ENCODE data around the gene PRC1. TPM values are rescaled to one million over a fixed set of nuclear protein-coding genes. Genes with fewer than 3 reads are reported as not detected.
"Not testable (repeated sequence)": the region's sequence is repeated elsewhere in the genome, so short reads cannot be mapped to it uniquely, and the experiment has no call there.

PRC1 gene
- total RNA-seq, 2 donors from 2014 or later, result 6.2 to 7.9 TPM

DNA sequence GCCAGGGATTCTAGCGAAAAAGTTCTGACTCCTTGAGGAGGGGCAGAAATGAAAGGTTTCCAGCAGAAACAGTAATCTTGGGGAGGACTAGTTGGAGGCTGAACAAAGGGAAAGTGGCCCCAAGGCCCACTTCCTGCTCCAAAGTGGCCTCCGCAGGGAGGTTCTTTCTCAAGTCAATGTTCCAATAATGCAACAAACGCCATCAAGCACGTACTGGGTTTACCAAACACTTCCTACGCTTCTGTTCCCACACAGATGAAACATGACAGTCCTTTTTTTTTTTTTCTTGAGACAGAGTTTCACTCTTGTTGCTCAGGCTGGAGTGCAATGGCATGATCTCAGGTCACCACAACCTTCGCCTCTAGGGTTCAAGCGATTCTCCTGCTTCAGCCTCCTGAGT lies 49.2 kb downstream of the PRC1 start:
- DNase-seq (ENCODE audit: low spot score), result no peak
- intact Hi-C loops (cut with DNase I), result loop anchor here in 1 of 2 donors (10.0 kb wide), 1 partner anchor 60 kb away; the partner anchor contains the start of gene FES

DNA sequence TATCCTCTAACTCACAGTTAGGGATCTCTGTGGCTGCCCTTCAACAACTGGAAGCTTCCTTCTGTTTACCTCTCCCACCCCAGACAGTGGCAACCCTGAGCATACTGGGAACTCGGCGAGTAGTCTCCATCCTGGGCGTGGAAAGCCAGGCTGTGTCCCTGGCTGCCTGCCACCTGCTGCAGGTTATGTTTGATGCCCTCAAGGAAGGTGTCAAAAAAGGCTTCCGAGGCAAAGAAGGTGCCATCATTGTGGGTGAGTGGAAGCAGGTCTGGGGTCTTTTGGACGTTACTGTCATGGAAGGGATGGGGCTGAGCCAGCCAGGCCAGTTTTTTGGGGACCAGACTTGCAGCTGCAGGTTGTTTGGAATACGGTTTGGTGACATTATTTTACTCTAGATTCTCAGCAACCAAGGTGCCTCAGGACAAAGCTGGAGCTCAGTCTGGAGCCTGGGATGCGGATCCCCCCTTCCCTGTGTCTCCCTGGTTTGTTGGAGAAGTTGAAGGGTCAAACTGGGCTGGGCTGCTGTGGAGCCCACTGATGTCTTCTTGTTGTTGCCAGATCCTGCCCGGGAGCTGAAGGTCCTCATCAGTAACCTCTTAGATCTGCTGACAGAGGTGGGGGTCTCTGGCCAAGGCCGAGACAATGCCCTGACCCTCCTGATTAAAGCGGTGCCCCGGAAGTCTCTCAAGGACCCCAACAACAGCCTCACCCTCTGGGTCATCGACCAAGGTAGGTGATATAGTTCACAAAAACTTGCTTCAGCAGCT lies 51.8 kb downstream of the PRC1 start:
- no peak for DNase-seq (ENCODE audit: low spot score)
- intact Hi-C loops (cut with DNase I), result loop anchor here in 1 of 2 donors (10.0 kb wide), 1 partner anchor 58 kb away; the partner anchor contains the start of gene FES

DNA sequence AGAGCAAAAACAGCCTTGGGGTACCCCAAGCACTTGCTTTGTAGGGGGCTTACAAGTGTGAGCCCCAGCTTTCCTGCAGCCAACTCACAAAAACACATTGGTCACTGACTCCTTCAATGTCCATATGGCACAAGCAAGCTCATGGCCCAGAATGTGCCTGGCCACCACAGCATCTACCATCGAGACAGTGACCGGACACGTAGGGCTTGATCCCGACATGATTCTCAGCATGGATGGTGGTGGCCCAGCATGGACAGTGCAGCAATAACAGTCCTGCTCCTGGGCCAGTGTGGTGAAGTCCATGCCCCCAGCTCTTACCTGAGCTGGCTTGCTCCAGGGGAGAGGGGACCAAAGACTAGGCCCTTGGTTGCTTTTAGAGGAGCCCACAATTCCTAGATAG lies 53.3 kb downstream of the PRC1 start:
- intact Hi-C loops (cut with DNase I), result loop anchor here in 1 of 2 donors (10.0 kb wide), 1 partner anchor 56 kb away; the partner anchor contains the start of gene FES
- no peak for DNase-seq (ENCODE audit: low spot score)

DNA sequence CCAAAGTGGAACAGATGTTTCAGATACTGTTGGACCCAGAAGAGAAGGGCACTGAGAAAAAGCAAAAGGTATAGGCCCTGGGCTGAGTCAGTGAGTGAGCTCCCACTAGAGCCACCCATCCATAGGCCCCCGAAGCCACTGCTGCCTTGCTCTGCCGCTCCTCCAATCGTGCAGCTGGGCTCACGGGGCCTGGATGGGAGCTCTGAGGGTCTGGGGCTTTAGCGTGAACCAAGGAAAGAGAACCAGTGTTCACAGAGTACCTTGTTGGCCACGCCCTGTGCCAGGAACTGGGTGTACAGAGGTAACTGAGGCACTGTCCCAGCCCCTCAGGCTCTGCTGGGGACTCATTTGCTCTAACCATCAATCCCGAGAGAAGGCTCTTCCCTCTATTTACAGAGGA lies 54.6 kb downstream of the PRC1 start:
- intact Hi-C loops (cut with DNase I), result loop anchor here in 1 of 2 donors (10.0 kb wide), 1 partner anchor 55 kb away; the partner anchor contains the start of gene FES

DNA sequence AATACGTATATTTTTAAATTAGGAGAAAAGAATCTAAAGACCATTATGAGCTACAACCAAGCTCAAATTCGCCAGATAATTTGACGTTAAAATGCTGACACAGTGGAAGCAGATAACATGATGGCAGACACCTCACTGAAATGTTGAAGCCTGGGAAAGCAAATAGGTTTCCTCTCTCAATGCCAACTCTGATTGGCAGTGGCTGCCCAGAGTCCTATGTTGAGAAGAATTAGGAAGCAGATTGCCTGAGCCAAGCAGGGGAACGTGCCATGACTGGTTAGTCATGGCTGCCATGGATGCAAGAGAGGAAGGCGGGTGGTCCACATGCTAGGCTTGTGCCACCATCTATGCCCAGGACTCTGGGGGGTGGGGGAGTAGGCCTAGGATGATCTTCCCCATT lies 56.1 kb downstream of the PRC1 start:
- intact Hi-C loops (cut with DNase I), result no loop called here

More for the DNA sequence above, 54.6 kb downstream of the PRC1 start:
- no peak for DNase-seq (ENCODE audit: low spot score)

DNA sequence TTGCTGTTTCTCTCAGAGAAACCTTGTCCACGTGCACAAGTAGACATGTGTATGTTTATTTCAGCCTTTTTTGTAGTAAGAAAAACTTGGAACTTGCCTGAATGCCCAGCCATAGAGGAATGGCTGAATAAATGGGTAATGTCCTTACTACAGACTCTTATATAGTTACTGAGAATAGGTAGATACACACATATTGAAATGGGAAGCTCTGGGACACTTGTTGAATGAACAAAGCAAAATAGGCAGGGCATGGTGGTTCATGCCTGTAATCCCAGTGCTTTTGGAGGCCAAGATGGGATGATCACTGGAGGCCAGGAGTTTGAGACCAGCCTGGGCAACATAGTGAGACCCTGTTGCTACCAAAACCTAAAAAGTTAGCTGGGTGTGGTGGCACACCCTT lies 57.5 kb downstream of the PRC1 start:
- intact Hi-C loops (cut with DNase I), result no loop called here
- DNase-seq (ENCODE audit: low spot score), result no peak

More for the DNA sequence above, 56.1 kb downstream of the PRC1 start:
- no peak for DNase-seq (ENCODE audit: low spot score)

DNA sequence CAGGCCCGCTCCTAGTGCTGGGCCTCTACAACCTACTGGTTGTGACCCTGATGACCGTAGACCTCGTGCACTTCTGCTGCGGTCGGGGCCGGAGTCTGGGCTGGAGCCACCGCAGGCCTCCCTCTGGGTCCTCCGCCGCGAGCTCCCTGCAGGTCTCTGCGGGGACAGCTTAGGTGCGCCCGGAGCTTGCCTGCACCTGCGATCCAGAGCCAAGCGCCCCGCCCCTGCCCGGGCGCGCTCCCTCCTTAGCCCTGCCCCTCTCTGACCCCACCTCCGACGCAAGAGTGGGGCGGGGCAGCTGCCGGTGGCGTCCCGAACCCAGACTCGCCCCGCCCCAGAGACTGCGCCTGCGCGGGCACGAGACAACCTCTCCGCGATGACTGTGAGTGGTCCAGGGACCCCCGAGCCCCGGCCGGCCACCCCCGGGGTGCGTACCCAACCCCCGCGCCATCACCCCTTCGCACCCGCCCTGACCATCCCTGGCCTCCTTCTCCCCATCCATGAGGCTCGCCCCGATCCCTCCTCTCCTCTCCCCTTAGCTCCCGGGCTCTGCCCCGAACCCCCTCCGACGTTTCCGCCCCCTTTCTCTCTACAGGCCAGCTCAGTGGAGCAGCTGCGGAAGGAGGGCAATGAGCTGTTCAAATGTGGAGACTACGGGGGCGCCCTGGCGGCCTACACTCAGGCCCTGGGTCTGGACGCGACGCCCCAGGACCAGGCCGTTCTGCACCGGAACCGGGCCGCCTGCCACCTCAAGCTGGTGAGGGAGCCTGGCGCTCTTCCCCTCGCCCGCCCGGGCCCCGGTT lies 59.2 kb downstream of the PRC1 start, which contains the start of gene UNC45A:
TSS of gene UNC45A (plus strand) at position 337 of the 803 bp plus-strand sequence. CDS start at position 377, 40 bp downstream.
- intact Hi-C loops (cut with DNase I), result no loop called here
- peak; percentile 98 for DNase-seq (ENCODE audit: low spot score)

DNA sequence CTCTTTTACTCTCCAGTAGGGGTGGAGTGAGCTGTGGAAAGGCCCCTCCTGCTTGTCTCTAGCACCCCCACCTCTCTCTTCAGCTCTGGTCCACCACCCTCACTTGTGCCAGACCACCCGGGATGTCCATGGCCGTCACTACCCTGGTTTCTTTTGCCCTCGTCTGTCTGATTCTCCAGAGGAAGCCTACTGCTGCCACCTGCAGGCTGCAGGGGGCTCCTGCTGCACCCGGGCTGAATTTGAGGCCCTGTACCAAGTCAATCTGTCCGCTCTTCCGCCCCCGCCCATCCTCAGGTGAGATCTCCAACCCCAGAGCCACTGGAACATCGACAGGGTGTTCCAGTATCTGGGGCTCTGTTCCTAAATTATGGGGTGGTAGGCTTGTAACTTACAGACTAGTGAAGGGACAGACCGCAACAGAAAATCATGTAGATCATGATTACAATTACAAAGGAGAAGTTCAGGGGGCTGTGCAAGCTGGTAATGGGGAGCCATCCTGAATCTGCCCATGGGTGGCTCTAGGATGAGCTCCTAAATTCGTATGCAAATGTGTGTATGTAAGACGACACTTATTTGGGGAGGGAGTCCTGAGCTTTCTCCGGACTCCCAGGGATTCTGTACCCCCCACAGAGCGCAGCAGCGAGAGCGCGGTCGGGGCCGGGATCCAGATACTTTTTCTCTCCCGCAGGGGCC lies 59.9 kb downstream of the PRC1 start:
- DNase-seq (ENCODE audit: low spot score), result peak; percentile 94
- intact Hi-C loops (cut with DNase I), result no loop called here

DNA sequence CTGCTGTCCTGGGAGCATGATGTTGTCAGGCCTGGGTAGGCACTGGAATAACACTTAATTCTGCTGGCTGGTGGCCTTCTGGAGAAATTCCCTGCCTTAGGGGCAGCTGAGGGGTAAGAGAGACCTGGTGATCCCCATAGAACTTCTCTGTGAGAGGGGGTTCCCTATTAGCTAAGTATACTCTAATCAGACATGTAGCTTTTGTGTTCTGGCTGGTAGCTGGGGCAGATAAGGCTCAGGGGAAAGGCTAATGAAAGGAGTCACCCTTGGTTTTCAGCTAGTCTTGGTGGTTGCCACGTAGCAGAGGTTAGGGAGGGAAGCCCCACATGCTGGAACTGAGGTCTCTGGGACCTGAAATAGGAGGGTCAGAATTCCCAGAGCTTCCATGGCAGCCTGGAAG lies 61.0 kb downstream of the PRC1 start:
- DNase-seq (ENCODE audit: low spot score), result no peak
- intact Hi-C loops (cut with DNase I), result no loop called here

DNA sequence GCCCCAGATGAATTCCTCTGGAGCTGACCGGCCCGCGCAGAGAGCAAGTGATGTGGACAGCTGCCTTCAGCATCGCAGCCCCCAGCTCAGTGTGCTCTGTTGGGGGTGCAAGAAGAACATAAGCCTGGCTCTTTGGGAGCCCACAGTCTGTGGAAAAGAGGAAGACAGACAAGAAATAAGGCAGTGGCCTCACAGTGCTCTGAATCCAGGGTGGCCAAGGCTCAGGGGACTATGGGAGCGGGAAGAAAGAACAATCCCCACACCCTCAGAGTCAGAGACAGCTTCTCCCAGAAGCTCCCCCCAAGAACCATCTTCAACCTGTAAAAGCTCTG lies 61.7 kb downstream of the PRC1 start:
- intact Hi-C loops (cut with DNase I), result no loop called here
- no peak for DNase-seq (ENCODE audit: low spot score)

DNA sequence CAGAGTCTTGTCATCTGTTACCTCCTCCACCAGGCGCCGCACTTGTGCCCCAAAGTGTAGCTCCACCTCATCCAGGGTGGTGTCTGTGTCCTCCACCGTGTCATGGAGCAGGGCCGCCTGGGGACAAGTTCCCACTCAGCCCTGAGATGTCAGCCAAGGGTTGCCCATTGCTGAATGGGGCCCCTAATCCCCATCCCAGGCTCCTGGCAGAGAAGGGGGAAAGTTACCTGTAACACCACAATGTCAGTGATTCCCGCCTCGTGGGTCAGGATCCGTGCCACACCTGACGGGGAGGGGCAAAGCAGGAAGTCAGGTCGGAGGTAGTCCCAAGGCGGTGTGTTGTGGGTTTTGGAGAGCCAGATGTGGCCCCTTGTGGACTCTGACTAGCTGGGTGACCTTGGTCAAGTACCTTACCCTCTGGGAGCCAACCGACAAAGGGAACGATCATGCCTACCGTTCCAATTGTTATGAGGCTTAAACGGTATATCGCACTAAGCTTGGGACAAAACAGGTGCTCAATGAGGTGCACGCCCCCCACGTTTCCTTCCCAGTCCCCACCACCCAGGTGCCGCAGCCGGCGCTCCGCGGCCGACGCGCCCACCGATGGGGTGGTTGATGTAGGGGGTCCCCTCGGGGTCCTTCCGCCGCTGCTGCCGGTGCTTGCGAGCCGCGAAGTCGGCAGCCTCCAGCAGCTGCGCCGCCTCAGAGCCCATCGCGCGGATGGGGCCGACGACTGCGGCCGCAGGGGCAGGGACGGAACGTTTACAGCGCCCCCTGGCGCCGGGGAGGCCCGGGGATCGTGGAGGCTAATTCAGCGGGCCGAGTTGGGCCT lies 62.3 kb downstream of the PRC1 start, which contains the start of gene HDDC3:
TSS of gene HDDC3 (minus strand) at position 722 of the 832 bp plus-strand sequence. CDS start at position 713, 9 bp downstream.
- intact Hi-C loops (cut with DNase I), result no loop called here
- DNase-seq (ENCODE audit: low spot score), result peak; percentile 98

DNA sequence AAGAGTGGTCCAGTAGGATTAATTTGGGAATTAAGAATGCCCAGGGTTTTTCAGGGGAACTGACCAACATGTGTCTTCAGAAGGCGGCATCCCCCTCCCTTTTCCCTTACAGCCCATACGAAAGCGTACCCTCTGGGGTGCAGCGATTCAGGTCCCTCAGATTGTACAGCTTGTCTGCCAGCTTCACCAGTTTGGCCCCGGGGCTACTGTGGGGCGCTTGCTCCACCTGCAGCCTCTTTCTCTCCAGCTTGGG lies 62.8 kb downstream of the PRC1 start:
- intact Hi-C loops (cut with DNase I), result no loop called here
- DNase-seq (ENCODE audit: low spot score), result no peak

DNA sequence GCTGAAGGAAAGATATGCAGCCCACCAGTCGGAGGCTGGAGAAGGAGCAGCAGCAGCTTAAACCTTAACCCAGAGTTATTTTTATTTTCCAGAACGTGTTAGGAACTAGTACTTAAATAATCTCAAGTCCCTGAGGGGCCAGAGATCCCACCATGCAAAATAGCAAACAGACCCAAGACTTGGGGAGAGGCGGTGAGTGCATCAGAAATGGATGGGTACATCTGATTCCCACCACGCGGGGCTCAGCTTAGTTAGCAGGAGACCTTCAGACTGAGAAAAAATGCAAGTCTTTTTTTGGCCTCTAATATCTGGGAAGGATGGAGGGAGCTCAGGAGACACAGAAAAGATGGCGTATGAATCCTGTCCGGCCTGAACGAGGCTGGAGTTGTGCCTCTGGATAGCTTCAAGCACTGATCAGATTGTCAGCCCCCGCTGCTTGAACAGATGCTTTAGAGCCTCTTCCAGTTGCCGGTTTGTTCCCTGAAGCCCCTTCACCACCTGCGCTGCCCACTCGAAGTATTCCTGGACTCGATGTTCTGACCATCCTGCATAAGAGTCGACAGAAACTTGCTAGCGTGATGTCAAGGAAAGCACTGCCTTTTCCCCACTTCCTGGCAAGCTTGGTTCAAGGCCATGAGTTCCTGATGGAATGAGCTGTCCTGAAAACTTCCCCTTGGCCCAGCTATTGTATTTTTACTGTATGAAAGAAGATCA lies 63.3 kb downstream of the PRC1 start:
- no peak for DNase-seq (ENCODE audit: low spot score)
- intact Hi-C loops (cut with DNase I), result no loop called here

DNA sequence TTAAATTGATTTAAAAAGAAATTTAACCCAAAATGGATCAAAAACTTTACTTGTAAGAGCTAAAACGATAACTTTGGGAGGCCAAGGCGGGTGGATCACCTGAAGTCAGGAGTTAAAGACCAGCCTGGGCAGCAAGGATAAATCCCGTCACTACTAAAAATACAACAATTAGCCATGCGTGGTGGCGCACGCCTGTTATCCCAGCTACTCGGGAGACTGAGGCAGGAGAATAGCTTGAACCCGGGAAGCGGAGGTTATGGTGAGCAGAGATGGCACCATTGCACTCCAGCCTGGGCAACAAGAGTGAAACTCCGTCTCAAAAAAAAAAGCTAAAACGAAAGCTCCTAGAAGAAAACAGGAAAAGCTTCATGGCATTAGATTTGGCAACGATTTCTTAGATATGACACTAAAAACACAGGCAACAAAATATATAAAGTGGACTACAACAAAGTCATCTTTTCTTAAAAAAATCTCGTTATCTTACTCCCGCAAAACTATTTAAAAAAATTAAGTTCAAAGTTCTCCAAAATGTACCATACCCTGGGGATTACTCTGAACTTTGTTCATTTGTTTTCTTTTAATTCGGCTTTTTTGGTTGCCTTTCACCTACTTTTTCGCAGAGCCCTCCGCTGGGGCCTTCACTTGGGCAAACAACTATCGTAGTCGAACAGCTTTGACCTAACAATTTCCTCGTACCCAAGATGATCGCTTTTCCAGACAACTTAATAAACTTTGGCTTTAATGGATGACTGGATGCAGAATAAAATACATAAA lies 64.9 kb downstream of the PRC1 start:
- DNase-seq (ENCODE audit: low spot score), result no peak
- intact Hi-C loops (cut with DNase I), result no loop called here

DNA sequence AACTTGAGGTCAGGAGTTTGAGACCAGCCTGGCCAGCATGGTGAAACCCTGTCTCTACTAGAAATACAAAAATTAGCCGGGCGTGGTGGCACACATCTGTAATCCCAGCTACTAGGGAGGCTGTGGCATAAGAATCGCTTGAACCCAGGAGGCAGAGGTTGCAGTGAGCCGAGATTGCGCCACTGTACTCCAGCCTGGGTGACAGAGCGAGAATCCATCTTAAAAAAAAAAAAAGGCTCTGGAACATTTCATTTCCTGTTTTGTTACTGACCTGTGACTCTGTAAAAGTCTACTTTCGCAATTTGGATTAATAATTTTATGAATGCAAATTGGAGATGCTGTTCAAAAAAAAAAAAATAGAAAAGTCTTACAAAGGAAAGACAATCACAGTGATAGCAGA lies 66.2 kb downstream of the PRC1 start:
- DNase-seq (ENCODE audit: low spot score); intact Hi-C loops (cut with DNase I): not testable (repeated sequence)

DNA sequence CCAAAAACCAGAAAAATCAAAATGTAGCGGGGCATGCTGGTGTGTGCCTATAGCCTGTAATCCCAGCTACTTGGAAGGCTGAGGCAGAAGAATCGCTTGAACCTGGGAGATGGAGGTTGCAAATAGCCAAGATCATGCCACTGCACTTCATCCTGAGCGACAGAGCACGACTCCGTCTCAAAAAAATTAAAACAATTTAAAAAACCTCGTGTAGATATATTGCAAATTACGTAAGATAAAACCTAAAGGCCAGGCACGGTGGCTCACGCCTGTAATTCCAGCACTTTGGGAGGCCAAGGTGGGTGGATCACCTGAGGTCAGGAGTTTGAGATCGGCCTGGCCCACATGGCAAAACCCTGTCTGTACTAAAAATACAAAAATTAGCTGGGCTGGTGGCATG lies 67.6 kb downstream of the PRC1 start:
- not testable (repeated sequence) for DNase-seq (ENCODE audit: low spot score)

DNA sequence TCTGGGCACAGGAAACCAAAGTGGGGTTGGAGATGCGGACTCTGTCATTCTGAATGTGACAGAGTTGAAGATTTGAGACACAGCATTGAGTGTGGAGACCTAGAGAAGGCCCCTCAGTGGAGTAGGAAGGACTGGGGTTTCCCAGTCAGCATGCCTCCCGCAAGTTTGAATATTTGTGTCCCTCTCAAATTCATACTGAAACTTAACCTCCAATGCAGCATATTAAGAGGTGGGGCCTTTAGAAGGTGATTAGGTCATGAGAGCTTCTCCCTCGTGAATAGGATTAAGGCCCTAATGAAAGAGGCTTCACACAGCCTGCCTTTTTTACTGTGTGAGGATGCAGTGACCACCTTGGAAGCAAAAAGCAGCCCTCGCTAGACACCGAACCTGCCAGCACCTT lies 70.0 kb downstream of the PRC1 start:
- intact Hi-C loops (cut with DNase I), result no loop called here
- DNase-seq (ENCODE audit: low spot score), result no peak

More for the DNA sequence above, 67.6 kb downstream of the PRC1 start:
- intact Hi-C loops (cut with DNase I), result not testable (repeated sequence)

Data from posterior vena cava (tissue), 2 donors.